Chondrocyte (in vitro differentiated cells): ENCODE results near the gene CANT1. TPM values are rescaled to one million over a fixed set of nuclear protein-coding genes. Genes with fewer than 3 reads are reported as not detected.

Source experiments
- DNase-seq: peaks from one replicate; pipeline ENCODE4 v3.0.0; 2021; ENCODE audit warnings: mixed read lengths, low spot score
- H3K27ac Mint-ChIP-seq: one replicate; pipeline ENCODE4 v1.8.0; 2021; ENCODE audit warnings: mild to moderate bottlenecking, moderate library complexity, mixed read lengths; ENCODE audit not compliant: unreplicated experiment
- H3K27me3 Mint-ChIP-seq: 2 replicates; pipeline ENCODE4 v1.8.0; 2021; ENCODE audit warnings: low read depth, mixed read lengths
- H3K36me3 Mint-ChIP-seq: 2 replicates; pipeline ENCODE4 v1.8.0; 2021; ENCODE audit warnings: low read depth, mixed read lengths
- H3K4me1 Mint-ChIP-seq: 2 replicates; pipeline ENCODE4 v1.8.0; 2021; ENCODE audit warnings: low read depth, mild to moderate bottlenecking, mixed read lengths
- H3K4me3 Mint-ChIP-seq: one replicate; pipeline ENCODE4 v1.8.0; 2021; ENCODE audit warnings: mild to moderate bottlenecking, moderate library complexity, mixed read lengths; ENCODE audit not compliant: unreplicated experiment
- H3K9me3 Mint-ChIP-seq: 2 replicates; pipeline ENCODE4 v1.8.0; 2021; ENCODE audit warnings: low read depth, mixed read lengths
- total RNA-seq: library from RNA; stranded (reverse); gene quantifications from 3 replicates; pipeline ENCODE4 v1.2.1, GENCODE V29; 2021
- TF ChIP-seq, protein P1 (sequence below): fragments of 200-600 bp; sonication (generic); IDR thresholded peaks from 2 replicates; pipeline ENCODE4 v1.5.0; 2021; ENCODE audit warnings: antibody characterized with exemption, mild to moderate bottlenecking, moderate library complexity

Gene CANT1
- total RNA-seq, 1 donor from 2014 or later = 50.5 TPM

GRCh38 chr17:79010304-79010646 lies 711 bp upstream of the CANT1 start:
- Mint-ChIP-seq H3K4me3 (peak overlapping the region; percentile 84), H3K36me3 (peaks cover 2% of the 10 kb centered on the region), H3K27me3 (no peaks in the 10 kb centered on the region), H3K4me1 (peaks cover 34% of the 10 kb centered on the region), H3K9me3 (peaks cover 4% of the 10 kb centered on the region), H3K27ac (no peak overlapping the region)
- TF ChIP-seq, protein P1, sequence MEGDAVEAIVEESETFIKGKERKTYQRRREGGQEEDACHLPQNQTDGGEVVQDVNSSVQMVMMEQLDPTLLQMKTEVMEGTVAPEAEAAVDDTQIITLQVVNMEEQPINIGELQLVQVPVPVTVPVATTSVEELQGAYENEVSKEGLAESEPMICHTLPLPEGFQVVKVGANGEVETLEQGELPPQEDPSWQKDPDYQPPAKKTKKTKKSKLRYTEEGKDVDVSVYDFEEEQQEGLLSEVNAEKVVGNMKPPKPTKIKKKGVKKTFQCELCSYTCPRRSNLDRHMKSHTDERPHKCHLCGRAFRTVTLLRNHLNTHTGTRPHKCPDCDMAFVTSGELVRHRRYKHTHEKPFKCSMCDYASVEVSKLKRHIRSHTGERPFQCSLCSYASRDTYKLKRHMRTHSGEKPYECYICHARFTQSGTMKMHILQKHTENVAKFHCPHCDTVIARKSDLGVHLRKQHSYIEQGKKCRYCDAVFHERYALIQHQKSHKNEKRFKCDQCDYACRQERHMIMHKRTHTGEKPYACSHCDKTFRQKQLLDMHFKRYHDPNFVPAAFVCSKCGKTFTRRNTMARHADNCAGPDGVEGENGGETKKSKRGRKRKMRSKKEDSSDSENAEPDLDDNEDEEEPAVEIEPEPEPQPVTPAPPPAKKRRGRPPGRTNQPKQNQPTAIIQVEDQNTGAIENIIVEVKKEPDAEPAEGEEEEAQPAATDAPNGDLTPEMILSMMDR = no peak
- no peak for DNase-seq

- no peak for DNase-seq
- H3K36me3 Mint-ChIP-seq = peaks cover 2% of the 10 kb centered on the region
- TF ChIP-seq, protein P1 = no peak
- no peaks in the 10 kb centered on the region for H3K9me3 Mint-ChIP-seq
- H3K4me1 Mint-ChIP-seq = peaks cover 34% of the 10 kb centered on the region
- peak overlapping the region; percentile 82 for H3K4me3 Mint-ChIP-seq
- no peaks in the 10 kb centered on the region for H3K27me3 Mint-ChIP-seq
- H3K27ac Mint-ChIP-seq = peak overlapping the region; percentile 88
Measured at GRCh38 chr17:79008666-79009387, 737 bp downstream of the CANT1 start.

- TF ChIP-seq, protein P1 = no peak
- H3K27ac Mint-ChIP-seq = no peak overlapping the region
- no peak for DNase-seq
- H3K4me3 Mint-ChIP-seq = peak overlapping the region; percentile 82
- no peaks in the 10 kb centered on the region for H3K9me3 Mint-ChIP-seq
- peaks cover 34% of the 10 kb centered on the region for H3K4me1 Mint-ChIP-seq
- H3K36me3 Mint-ChIP-seq = peaks cover 2% of the 10 kb centered on the region
- H3K27me3 Mint-ChIP-seq = no peaks in the 10 kb centered on the region
Measured at GRCh38 chr17:79007504-79008381, 1.8 kb downstream of the CANT1 start.

DNA sequence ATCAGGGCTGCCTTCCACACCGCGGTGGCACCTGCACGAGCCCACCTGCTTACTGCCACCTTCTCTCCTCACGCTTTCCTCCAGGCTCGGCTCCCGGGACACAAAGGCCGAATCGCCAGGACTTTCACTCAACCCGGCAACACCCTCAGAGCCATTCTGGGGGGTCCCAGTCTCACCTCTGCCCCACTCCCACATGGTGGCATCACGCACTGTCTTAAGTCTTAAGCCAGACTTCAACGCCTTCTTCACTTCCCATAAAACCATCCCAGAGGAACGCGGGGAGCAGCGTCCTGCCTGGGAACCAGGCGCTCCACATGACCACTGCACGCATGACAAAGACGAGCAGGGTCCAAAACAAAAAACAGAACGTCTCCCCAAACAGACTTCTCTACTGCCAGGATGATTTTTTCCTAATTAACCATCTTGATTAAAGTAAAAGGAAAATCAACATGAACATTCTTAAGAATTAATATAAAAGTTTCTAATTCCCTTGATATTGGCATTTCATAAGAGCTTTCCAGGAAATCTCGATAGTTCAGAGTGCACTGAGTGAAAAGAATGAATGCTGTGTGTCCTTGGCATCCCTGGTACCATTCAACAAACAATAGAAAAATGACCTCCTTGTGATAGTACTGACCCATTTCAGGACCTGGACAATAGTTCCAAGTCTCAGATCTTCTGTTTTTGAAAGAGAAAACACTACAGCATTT lies 2.6 kb downstream of the CANT1 start:
- DNase-seq = no peak
- TF ChIP-seq, protein P1 = no peak
- Mint-ChIP-seq H3K27me3 (no peaks in the 10 kb centered on the region), H3K4me1 (peaks cover 34% of the 10 kb centered on the region), H3K27ac (peak overlapping the region; percentile 10), H3K9me3 (no peaks in the 10 kb centered on the region), H3K4me3 (no peak overlapping the region), H3K36me3 (peaks cover 2% of the 10 kb centered on the region)

DNA sequence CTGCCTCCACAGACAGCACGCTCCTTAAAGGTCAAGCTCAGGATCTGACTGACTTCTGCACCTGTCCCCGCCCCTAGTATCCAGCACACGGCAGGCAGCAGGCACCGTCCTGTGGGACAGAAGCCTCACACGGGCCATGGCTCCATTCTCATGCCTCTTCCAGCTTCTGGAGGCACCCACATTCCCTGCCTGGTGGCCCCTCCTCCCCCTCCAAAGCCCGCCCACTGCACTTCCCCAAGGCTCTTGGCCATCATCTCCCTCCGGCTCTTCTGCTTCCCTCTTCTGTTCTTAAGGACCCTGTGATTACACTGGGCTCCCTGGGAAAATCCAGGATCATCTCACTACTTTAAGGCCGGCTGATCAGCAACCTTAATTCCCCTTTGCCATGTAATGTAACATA lies 3.5 kb downstream of the CANT1 start:
- DNase-seq = no peak
- H3K4me1 Mint-ChIP-seq = peaks cover 34% of the 10 kb centered on the region
- no peak overlapping the region for H3K27ac Mint-ChIP-seq
- H3K9me3 Mint-ChIP-seq = no peaks in the 10 kb centered on the region
- TF ChIP-seq, protein P1 = no peak
- peaks cover 4% of the 10 kb centered on the region for H3K36me3 Mint-ChIP-seq
- H3K27me3 Mint-ChIP-seq = no peaks in the 10 kb centered on the region
- H3K4me3 Mint-ChIP-seq = no peak overlapping the region
